CD4-positive, alpha-beta T cell treated with Interleukin-21 for 1 hour (primary cell): Measurements from ENCODE around the gene PLRG1.
"Not testable (repeated sequence)": the region's sequence is repeated elsewhere in the genome, so short reads cannot be mapped to it uniquely, and the experiment has no call there.

Experiments
- DNase-seq: peaks from one replicate; pipeline ENCODE4 v3.0.0-alpha.2; 2020

The PLRG1 gene

GRCh38 chr4:154549894-154550790, at the start of gene PLRG1:
PLRG1 (minus strand) TSS chr4:154550400; CDS start chr4:154550308, 92 bp downstream.
- DNase-seq = peak; percentile 96

GRCh38 chr4:154597798-154598774, 47.9 kb upstream of the PLRG1 start:
- no peak for DNase-seq

- DNase-seq = not testable (repeated sequence)
These were observed 47.1 kb upstream of the PLRG1 start for GRCh38 chr4:154597281-154597680.

GRCh38 chr4:154595807-154596206, 45.6 kb upstream of the PLRG1 start:
- DNase-seq = no peak

GRCh38 chr4:154594343-154594742, 44.1 kb upstream of the PLRG1 start:
- DNase-seq = not testable (repeated sequence)

- no peak for DNase-seq
These were observed 43.7 kb upstream of the PLRG1 start for GRCh38 chr4:154593868-154594267.

GRCh38 chr4:154591890-154592289, 41.7 kb upstream of the PLRG1 start:
- DNase-seq = no peak

- no peak for DNase-seq
These were observed 40.3 kb upstream of the PLRG1 start, which contains the start of gene FGA for GRCh38 chr4:154590329-154591006. FGA (minus strand) TSS chr4:154590742; CDS start chr4:154590687, 55 bp downstream.

GRCh38 chr4:154589296-154590197, 39.3 kb upstream of the PLRG1 start:
- DNase-seq = no peak

GRCh38 chr4:154588198-154588597, 38.0 kb upstream of the PLRG1 start:
- no peak for DNase-seq

GRCh38 chr4:154586296-154587033, 36.3 kb upstream of the PLRG1 start:
- DNase-seq = no peak

- no peak for DNase-seq
These were observed 35.3 kb upstream of the PLRG1 start for GRCh38 chr4:154585369-154586018.

- DNase-seq = no peak
These were observed 34.1 kb upstream of the PLRG1 start for GRCh38 chr4:154584259-154584658.

- no peak for DNase-seq
These were observed 33.5 kb upstream of the PLRG1 start for GRCh38 chr4:154583677-154584076.

GRCh38 chr4:154583230-154583629, 33.0 kb upstream of the PLRG1 start:
- DNase-seq = no peak

- no peak for DNase-seq
These were observed 32.5 kb upstream of the PLRG1 start for GRCh38 chr4:154582723-154583122.

GRCh38 chr4:154579927-154580326, 29.7 kb upstream of the PLRG1 start:
- DNase-seq = no peak

- DNase-seq = no peak
These were observed 28.7 kb upstream of the PLRG1 start for GRCh38 chr4:154578919-154579318.

- DNase-seq = no peak
These were observed 27.1 kb upstream of the PLRG1 start for GRCh38 chr4:154577324-154577723.

GRCh38 chr4:154574311-154574710, 24.1 kb upstream of the PLRG1 start:
- DNase-seq = no peak
